Fibroblast of upper back skin (primary cell): Measurements from ENCODE around the gene SLC8A1.
A peak's percentile ranks its signal among the peaks of the same experiment; 100 is the strongest.

ENCODE experiments used
- DNase-seq: peaks from one replicate; pipeline ENCODE4 v3.0.0-alpha.2; 2013

SLC8A1 gene

DNA sequence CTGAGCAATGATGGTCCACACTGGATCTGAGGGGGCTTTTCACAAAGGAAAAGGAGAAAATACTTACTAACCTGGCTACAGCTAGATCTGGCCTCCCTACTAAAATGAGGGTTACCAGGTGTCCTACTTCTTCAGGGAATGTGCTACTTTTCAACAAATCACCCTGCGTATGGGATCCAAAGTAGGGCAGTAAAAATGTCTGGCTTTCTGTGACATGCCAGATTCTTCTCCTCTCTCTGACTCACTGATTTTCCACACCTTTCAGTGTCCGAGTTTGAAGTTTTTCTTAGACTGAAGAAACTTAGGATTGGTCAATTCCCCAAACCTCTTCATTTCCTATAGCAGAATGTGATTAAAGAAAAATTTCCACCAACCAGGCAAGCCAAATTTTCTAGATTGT lies 71.2 kb downstream of the SLC8A1 start:
- no peak for DNase-seq

DNA sequence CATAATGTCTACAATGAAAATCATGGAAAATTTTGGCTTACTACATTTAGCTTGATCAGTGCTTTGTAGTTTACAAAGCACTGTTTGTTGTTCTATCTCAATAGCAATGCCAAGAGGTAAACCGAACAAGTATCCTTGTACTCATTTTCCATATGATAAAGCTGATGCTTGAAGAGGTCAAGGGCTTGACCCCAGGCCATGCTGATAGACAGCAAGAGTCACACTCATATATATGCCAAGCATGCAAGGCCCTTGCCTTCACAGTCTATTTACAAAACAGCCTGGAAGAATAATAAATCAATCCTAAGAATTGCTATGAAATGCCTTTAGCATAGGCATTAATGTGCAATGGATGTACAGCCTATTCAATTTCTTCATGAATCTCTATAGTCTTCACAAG lies 71.8 kb downstream of the SLC8A1 start:
- DNase-seq: no peak

DNA sequence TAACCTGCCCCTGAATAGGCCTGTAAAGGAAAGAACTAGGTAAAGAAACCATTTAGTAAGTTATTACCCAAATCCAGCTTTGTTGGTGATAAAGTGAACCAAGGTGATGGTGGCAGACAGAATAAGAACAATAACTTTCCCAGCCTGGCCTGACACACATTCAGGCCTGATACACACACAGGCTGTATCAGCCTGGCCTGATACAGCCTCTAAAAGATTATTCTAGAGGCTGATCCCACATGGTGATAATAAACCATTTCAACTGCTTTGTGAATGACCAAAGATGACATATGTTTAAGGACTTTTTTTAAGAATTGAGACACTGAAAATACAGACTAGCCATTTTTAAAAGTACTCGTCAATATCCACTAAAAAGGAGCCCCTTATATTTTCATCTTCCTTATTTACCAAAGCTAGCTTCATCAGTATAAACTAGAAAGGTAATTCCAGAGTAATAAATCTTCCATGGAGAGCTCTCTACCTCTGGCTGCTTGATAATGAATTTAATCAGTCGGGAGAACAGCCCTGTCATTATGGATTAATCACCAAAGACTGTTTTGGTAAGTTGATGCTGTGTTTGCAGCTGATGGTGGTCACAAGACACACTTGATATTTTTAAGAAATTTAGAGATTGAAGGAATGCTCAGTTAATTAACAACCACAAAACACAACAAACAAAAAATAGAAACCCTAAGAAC lies 77.2 kb downstream of the SLC8A1 start:
- no peak for DNase-seq

DNA sequence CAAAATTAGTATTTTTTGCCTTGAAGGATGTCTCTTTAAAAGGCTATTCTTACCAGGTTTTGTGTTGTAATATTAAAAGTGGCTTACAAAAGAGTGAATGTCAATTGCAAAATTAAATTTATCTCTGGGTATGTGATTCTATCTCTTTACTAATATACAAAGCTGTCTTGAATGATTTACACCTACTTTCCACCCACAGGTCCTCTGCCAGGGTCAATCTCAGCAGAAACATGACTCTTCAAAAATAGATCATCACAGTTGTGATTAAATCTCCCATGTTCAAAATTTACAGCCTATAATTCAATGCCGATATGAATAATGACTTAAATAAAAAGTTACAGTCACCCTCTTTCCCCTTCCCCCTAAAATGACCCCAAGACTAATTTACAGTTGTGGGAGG lies 78.8 kb downstream of the SLC8A1 start:
- DNase-seq: no peak

DNA sequence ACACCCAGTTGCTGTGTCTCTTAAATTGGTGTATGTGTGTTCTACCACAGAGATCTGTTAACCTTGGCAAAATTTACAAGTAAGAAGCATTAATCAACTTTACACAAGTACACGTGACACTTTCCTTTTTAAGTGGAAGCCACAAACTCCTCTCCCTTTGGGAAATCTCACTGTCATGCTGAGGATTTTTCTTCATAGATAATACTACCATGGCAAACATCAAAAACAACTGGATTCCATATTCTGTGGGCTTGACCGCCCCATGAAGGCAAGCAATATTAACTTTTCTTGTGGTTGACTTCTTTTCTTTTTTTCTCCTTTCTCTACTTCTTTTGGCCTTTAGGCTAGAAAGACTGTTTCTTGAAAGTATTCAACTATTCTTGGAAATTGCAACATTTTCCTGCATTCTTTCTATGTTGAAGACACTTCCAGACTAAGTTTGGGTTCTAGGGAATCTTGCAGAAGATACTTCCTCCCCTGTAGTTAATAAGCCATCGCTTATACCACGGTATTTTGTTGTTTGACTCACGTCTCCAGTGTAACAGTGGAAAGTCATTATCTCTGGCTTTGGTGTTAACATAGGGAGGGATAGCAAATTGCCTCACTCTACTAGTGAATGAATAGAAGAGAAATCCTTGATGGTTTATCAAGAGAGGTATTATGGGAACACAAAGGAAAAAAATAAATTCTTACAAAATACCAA lies 79.5 kb downstream of the SLC8A1 start:
- peak; percentile 61 for DNase-seq

DNA sequence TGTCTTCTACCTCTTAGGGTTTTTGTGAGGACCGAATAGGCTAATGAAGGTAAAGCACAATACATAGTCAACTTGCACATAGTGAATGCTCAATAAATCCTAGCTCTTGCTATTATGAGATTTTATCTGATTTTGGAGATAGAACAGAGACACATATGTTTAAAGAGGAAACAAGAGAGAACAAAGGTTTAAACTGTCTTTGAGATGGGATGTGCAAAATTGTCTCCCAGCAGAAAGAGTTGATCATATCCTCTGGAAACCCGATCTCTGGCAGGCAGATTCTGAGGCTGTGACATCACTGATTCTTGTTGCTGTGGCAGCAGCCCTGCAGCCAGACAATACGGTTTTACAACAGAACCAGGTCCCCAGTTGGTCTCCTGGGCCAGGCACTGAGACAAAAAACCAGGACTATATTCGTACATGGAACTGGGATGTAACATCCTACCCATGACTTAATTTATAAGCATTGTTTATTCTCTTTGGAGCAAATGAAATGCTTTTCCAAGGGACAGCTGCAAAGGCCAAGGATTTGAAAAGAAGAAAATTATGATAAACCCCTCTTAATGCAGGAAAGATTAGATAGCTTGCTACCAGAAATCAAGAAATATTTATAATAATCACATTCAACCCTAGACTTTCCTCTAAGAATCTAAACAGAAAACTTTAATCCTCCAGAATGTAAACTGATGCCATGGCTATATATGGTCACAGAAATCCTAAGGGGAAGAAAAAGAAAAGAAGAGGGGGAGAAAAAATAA lies 80.2 kb downstream of the SLC8A1 start:
- peak; percentile 77 for DNase-seq

DNA sequence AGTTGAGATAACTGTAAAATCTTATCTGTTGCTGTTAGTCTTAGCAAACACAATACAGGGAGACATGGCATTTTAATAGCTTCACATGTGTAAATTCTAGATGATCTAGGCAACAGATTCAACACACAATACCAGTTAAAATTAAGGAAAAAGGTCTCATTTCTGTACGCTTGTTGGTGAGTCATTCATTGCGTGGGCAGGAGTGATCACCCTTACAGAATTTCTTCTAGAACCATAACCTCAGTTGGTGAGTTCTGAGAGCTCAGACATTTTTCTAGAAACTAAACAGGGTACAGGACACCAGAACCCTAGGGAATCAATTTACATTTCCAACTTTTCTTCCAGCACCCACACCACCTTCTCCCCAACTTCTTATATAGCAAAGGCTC lies 81.9 kb downstream of the SLC8A1 start:
- no peak for DNase-seq

DNA sequence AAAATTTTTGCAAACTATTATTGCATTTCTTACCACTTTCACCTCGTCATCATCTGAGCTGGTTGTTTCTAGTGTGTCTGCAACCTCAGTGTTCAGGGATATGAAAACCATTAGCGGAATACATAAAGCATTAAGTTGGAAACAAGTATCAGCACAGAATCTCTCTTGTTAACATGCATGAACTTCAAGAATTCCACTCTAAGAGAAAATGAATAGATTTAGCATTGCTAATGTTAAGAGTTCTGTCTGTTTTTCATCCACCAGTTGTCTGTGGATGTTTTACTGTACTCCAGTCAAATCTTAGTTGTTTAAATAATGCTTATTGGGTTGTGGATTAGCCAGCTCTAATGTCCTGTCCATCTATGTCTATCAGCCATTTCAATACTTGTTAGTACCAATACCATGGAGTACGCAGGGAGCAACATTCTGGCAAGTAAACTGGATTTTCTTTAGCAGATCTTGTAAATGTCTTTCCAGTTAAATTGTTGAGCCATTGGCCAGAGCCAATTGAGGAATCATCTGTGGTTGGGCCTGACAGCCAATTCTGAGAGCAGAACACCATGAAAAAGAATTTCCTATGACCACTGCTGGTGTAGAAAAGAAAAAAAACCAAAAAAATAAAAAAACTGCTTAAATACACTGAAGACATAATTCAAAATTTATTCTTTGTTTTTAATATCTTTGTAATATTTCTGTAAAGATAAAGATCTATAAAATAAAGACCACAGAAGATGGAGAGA lies 82.5 kb downstream of the SLC8A1 start:
- no peak for DNase-seq

DNA sequence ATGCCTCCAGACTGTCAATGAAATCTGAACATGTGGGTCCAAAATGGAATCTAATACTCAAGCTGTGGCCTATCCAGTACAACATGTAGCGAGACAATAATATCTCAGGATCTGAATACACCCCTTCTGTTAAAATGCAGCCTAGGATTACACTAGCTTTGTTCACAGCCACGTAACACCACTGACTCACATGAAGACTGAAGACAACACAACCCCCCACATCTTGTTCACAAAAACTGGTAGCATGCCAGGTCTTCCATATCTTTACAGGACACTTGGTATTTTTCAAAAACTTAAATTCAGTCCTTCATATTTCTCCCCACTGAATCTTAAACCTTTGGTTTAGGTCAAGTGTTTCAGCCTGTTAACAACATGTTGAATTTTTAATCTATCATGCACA lies 84.2 kb downstream of the SLC8A1 start:
- peak; percentile 89 for DNase-seq

DNA sequence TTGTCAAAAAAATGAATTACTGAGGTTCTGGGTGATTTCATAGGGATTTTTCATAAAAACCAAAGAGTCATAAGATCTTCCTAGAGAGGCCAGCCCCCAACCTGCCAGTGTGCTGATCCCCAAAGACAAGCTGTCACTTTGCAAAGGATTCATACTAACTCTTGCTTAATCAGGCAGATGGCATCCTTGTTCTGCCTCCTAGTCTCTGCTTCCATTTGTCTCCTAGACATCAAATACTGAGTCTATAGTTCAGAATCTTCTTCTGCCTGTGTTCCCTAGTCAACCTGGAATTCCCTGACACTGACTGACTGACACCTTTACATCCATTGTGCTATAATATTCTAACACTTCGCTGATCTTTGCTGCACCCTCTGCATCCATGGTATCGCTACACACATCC lies 84.9 kb downstream of the SLC8A1 start:
- DNase-seq: no peak

DNA sequence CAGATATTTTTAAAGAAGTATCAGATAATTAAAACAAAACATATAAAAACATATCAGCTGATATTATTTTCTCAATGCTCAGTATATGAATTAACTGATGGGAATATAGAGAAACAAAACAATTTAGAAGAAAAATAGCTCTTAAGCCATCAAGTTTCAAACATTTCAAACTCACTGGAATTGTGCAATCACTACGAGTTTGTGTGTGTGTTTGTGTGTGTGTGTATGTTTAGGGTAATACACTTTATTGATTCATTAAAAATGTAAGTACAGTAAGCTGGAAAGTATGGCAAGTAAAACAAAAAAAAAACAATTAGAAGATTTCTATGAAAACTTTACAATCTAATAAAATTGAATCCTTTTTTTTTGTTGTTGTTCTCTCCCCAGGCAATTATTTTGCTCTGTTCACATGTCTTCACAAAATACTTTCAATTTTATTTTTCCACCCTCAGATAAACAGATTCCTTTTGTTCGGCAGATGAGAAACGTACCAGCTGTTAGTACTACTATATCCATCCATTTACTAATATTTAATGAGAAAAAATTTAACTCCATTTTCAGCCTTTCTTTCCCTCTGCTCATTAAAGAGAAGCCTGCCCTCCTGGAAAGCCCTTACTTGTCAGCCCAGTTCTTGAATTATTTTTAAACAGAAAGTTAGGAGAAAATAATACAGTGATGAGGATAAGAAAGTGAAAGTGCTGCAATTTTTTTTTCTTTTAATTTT lies 87.6 kb downstream of the SLC8A1 start:
- DNase-seq: no peak

DNA sequence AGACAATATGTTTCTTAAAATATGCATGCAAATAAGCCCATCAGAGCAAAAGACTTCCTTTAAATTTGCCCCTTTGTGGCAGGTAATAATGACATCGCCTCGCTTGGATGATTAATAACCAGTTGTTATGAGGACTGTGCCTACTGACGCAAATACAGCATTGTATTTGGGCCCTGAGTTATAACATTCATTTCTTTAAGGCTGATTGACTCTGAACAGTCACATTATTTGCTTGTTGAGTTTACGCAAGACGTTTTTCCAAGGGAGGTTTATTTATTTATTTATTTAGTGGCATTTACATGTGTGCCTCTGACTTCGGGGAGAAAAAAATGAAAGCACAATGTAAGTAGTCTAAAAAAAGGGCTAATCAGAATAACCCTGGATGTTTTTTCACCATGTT lies 88.3 kb downstream of the SLC8A1 start:
- DNase-seq: no peak

DNA sequence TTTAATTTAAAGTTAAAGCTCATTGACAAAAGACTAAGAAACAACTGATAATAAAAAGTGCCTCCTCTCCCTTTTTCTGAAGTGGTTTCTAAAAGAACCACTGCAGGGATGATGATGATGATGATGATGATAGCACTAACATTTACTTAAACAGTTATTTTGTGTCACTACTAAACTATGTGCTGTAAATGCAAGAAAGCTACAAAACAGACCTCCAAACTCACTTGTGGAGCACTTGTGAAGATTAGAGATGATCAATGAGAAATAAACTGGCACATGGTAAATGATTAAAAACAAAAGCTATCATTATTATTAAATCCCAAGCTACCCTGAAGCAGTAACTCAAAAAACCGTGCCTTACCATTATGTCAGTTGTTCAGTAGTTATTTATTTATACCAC lies 88.7 kb downstream of the SLC8A1 start:
- no peak for DNase-seq

DNA sequence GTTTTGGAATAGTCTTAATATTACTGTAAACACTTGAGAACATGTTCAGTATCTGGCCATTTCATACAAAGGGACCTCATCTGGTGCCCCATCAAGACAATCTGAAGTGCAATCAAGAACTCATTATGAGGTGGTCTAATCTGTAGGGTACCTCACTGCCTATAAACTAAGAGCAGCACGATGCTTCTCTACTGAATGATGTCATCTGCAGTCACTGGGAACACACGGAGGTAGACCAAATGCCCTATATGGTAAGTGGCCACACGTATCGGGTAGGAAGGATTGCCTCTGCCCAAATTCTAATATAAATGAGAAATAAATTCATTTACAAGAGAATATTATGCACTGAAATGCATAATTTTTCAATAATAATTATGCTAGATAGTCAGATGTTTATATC lies 90.4 kb downstream of the SLC8A1 start:
- no peak for DNase-seq

DNA sequence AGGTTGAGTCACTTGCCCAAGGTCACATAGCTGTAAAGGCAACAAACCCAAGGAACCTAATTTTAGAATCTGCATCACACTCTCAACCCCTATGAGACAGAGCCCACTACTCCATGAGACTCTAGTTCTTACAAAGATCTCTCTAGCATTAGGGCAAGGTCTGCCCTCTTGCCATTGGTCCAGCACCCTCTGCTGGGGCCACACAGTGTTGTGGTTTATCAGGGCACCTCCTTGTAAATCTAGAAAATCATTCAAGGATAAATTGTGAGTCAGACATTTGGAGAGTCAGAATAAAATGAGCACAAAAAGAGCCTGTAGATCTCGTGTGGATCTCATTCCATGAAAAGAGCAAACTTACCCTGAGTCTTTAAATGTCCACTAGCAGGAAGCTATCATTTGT lies 91.2 kb downstream of the SLC8A1 start:
- DNase-seq: no peak

DNA sequence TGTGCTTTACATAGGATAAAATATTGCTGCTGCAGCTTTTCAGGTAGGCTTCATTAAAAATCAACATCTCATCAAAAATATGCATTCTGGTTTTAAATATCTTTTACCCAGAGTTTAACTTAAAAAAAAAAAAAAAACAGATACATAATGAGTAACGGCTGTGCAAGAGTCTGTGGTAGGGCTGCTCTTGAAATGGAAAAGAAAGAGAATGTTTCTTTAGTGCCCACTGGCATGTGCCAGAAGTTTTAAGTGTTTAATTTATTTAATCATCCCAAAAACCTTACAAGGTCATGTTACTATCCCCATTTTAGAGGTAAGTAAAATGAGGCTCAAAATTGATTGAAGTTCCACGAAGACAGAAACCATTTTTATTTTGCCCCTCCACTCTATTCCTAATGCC lies 92.1 kb downstream of the SLC8A1 start:
- DNase-seq: no peak

DNA sequence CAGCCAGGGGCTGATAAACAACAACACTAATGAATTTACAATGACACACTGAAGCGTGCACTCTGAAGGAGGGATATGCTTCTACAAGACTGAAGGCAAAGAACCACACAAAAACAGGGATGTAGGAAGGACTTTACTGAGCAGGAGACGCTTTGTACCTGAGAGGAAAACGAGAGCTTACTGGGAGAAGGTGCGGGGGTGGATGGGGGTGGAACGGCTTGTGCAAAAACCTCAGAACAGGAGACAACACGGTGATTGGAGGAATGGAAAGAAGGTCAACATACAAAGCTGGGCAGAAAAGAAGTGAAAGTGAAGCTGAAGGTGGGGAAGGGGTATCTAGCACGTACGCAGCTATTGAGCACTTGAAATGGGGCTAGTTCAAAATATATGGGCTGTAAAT lies 93.1 kb downstream of the SLC8A1 start:
- no peak for DNase-seq

DNA sequence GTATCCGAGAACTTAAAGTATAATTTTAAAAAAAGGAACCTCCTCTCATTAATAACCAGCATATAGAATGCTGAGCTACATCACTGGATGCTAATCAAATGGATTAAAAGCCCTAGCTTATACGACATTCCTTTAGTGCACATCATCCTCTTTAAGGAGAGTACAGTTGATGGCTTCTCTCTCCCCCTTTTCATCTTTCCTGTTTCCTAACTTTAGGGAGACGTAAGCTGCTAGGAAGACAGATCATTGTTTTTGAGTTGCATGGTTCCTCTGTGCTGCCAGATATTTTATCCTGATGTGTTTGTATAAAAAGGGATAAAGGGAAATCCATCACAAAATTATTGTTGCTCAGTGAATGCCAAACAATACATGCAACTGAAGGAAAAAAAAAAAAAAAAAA lies 94.2 kb downstream of the SLC8A1 start:
- DNase-seq: peak; percentile 58

DNA sequence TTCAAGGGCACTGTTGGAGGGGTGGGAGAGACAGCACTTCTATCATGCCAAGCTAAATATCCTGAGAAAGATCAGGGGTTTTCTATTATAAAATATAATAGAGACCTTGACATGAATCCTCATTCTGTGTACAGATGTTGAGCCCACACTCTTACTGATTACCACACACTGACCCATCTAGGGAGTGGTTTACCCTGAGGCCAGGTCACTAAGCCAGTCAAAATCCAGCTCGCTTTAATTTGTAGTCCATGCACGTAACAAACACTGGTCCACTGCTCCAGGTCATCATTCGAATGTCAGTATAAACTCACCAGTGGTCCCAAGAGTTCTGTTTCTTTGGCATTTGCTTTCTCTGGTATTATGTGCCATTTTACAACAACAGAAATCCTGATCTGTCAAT lies 96.4 kb downstream of the SLC8A1 start:
- no peak for DNase-seq

DNA sequence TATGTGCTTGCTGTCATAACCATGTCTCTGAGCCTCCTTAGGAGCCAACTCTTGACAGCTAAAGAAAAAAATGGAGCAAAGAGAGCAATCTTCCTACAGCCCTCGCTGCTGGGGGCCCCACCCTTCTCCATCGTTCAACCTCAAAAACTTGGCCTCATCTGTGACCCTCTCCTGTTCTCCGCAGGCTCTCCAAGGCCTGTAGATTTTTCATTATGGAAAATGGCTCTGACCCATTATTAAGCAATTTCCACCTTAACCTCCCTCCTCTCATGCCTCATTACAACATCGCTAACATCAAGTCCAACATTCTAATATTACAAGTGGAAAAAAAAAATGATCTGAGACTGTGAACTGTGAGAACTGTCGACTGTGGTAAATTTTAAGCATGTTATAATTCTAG lies 98.7 kb downstream of the SLC8A1 start:
- DNase-seq: no peak

DNA sequence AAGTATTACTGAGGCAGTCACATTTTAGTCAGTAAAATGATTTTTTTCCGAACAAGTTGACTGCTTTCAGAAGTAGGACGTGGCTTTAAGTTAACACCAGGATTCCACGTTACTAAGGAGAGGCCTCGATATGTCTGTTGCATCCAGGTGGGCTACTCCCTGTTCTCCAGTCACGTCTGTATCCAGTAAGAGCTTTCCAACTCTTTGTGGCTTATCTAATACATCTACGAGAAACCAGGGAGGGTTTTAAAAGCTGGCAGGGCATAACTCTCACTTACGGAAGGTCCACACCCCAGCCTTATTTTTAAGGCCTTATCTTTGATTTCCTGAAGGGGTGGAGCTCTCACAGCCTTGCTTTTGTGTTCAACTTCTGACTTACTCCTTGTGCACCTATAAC lies 99.2 kb downstream of the SLC8A1 start:
- DNase-seq: no peak

DNA sequence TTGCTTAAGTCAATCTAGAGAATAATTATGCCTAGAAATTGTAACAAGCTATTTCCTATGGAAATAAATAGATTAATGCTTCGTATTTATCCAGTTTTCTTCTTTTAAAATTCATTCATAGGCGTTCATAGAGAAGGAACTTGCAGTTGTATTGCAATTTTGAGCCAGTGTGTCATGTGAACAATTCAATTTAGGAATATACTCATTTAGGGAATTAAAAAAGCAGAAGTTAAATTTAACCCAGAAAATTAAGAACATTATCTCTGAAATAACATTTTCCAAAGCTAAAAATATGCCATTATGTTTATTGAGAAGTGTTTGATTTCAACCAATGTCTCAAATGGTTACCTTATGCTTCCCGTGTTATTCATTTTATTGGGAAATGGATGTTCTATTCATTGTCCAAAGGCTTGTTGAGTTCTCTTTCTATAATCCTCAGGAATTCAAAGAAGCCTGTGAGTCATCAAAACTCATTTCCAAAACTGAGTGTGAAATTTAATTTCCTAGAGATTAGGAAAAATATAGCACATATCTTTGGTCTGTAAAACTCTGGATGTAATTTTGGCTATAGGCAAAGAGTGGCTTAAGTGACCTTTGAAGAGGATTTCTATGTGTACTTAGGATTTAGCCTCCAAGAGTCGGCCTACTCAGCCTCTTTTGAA lies 99.7 kb downstream of the SLC8A1 start:
- peak; percentile 76 for DNase-seq
